ENCODE results near the gene INSM2. TPM values are rescaled to one million over a fixed set of nuclear protein-coding genes. Genes with fewer than 3 reads are reported as not detected.

The INSM2 gene
- total and polyA plus RNA-seq, 2 of the 13 experiments (the other 11 are each of a cell fraction or from before 2014, with no cell fraction given), result not detected

DNA sequence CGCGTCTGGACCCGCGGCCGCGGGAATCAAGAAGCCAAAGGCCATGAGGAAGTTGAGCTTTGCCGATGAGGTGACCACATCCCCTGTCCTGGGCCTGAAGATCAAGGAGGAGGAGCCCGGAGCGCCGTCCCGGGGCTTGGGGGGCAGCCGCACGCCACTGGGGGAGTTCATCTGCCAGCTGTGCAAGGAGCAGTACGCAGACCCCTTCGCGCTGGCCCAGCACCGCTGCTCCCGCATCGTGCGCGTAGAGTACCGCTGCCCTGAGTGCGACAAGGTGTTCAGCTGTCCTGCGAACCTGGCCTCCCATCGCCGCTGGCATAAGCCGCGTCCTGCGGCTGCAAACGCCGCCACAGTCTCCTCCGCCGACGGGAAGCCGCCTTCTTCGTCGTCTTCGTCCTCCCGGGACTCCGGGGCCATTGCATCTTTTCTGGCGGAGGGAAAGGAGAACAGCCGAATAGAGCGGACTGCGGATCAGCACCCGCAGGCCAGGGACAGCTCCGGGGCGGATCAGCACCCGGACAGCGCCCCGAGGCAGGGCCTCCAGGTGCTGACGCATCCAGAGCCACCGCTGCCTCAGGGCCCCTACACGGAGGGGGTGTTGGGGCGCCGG, 1.0 kb downstream of the INSM2 start (continued):
- TF ChIP-seq, protein P1, sequence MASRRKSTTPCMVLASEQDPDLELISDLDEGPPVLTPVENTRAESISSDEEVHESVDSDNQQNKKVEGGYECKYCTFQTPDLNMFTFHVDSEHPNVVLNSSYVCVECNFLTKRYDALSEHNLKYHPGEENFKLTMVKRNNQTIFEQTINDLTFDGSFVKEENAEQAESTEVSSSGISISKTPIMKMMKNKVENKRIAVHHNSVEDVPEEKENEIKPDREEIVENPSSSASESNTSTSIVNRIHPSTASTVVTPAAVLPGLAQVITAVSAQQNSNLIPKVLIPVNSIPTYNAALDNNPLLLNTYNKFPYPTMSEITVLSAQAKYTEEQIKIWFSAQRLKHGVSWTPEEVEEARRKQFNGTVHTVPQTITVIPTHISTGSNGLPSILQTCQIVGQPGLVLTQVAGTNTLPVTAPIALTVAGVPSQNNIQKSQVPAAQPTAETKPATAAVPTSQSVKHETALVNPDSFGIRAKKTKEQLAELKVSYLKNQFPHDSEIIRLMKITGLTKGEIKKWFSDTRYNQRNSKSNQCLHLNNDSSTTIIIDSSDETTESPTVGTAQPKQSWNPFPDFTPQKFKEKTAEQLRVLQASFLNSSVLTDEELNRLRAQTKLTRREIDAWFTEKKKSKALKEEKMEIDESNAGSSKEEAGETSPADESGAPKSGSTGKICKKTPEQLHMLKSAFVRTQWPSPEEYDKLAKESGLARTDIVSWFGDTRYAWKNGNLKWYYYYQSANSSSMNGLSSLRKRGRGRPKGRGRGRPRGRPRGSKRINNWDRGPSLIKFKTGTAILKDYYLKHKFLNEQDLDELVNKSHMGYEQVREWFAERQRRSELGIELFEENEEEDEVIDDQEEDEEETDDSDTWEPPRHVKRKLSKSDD (CRISPR knock-in tag; IDR thresholded peaks at IDR 0.05; ENCODE audit: low read depth), result peak; percentile 100
- TF ChIP-seq ZSCAN5A (CRISPR knock-in tag; IDR thresholded peaks at IDR 0.05; ENCODE audit: borderline replicate concordance) (peak; percentile 100), ZNF251 (CRISPR knock-in tag; IDR thresholded peaks at IDR 0.05) (peak; percentile 100), ZFP36L1 (CRISPR knock-in tag; IDR thresholded peaks at IDR 0.05) (peak; percentile 100), BHLHE40 (IDR thresholded peaks at IDR 0.05; ENCODE audit: low read length) (no peak), HNRNPH1 (optimal IDR thresholded peaks at IDR 0.05; ENCODE audit: low read depth, low read length) (no peak), E2F5 (CRISPR knock-in tag; conservative IDR thresholded peaks at IDR 0.05) (peak; percentile 100), ZC3H4 (CRISPR knock-in tag; IDR thresholded peaks at IDR 0.05; ENCODE audit: borderline replicate concordance) (peak; percentile 100), ZNF546 (CRISPR knock-in tag; conservative IDR thresholded peaks at IDR 0.05) (peak; percentile 100), ZNF207 (IDR thresholded peaks at IDR 0.05; ENCODE audit: borderline replicate concordance) (no peak), ZNF317 (CRISPR knock-in tag; IDR thresholded peaks at IDR 0.05) (peak; percentile 99)
- TF ChIP-seq, protein P2, sequence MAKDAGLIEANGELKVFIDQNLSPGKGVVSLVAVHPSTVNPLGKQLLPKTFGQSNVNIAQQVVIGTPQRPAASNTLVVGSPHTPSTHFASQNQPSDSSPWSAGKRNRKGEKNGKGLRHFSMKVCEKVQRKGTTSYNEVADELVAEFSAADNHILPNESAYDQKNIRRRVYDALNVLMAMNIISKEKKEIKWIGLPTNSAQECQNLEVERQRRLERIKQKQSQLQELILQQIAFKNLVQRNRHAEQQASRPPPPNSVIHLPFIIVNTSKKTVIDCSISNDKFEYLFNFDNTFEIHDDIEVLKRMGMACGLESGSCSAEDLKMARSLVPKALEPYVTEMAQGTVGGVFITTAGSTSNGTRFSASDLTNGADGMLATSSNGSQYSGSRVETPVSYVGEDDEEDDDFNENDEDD (CRISPR knock-in tag; IDR thresholded peaks at IDR 0.05; ENCODE audit: borderline replicate concordance), result peak; percentile 98
- TF ChIP-seq, protein P3, sequence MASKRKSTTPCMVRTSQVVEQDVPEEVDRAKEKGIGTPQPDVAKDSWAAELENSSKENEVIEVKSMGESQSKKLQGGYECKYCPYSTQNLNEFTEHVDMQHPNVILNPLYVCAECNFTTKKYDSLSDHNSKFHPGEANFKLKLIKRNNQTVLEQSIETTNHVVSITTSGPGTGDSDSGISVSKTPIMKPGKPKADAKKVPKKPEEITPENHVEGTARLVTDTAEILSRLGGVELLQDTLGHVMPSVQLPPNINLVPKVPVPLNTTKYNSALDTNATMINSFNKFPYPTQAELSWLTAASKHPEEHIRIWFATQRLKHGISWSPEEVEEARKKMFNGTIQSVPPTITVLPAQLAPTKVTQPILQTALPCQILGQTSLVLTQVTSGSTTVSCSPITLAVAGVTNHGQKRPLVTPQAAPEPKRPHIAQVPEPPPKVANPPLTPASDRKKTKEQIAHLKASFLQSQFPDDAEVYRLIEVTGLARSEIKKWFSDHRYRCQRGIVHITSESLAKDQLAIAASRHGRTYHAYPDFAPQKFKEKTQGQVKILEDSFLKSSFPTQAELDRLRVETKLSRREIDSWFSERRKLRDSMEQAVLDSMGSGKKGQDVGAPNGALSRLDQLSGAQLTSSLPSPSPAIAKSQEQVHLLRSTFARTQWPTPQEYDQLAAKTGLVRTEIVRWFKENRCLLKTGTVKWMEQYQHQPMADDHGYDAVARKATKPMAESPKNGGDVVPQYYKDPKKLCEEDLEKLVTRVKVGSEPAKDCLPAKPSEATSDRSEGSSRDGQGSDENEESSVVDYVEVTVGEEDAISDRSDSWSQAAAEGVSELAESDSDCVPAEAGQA (IDR thresholded peaks at IDR 0.05; ENCODE audit: low read depth), result 0 out of 2 replicates have a peak, but pooled peaks have one; percentile 11
- TF ChIP-seq, protein P3 (CRISPR knock-in tag; IDR thresholded peaks at IDR 0.05; ENCODE audit: borderline replicate concordance), result peak; percentile 100
- TF ChIP-seq, protein P4, sequence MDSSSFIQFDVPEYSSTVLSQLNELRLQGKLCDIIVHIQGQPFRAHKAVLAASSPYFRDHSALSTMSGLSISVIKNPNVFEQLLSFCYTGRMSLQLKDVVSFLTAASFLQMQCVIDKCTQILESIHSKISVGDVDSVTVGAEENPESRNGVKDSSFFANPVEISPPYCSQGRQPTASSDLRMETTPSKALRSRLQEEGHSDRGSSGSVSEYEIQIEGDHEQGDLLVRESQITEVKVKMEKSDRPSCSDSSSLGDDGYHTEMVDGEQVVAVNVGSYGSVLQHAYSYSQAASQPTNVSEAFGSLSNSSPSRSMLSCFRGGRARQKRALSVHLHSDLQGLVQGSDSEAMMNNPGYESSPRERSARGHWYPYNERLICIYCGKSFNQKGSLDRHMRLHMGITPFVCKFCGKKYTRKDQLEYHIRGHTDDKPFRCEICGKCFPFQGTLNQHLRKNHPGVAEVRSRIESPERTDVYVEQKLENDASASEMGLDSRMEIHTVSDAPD (CRISPR knock-in tag; IDR thresholded peaks at IDR 0.05), result peak; percentile 99

Measured in HepG2 (cell line).